K562 (cell line): ENCODE data around the gene REC8. TPM values are rescaled to one million over a fixed set of nuclear protein-coding genes. Genes with fewer than 3 reads are reported as not detected.
A peak's percentile ranks its signal among the peaks of the same experiment; 100 is the strongest.

Experiments used
- ATF4 ChIP-seq: fragments of 450-650 bp; formaldehyde crosslinking; IDR thresholded peaks from 2 replicates; pipeline ENCODE4 v1.4.0; 2022; ENCODE audit warnings: mild to moderate bottlenecking, moderate library complexity
- BHLHE40 ChIP-seq: IDR thresholded peaks from 2 replicates; pipeline ENCODE4 v1.6.1; 2011; ENCODE audit warnings: low read length, improper control_type of control experiment
- CCNT2 ChIP-seq: IDR thresholded peaks from 2 replicates; pipeline ENCODE4 v1.6.1; 2011; ENCODE audit warnings: borderline replicate concordance, low read depth, mild to moderate bottlenecking, moderate library complexity, mixed read lengths, low read length; ENCODE audit not compliant: insufficient read length; ENCODE audit errors: extremely low read depth
- CHD7 ChIP-seq: fragments of 200-600 bp; sonication (generic); IDR thresholded peaks from one replicate; pipeline ENCODE4 v1.6.1; 2012; ENCODE audit warnings: mild to moderate bottlenecking, low read depth, low read length, inconsistent platforms
- ESRRA ChIP-seq: fragments of 450-650 bp; IDR thresholded peaks from 2 replicates; pipeline ENCODE4 v1.6.1; 2014; ENCODE audit warnings: low read depth, mild to moderate bottlenecking, moderate library complexity, borderline replicate concordance
- NFXL1 ChIP-seq: fragments of 450-650 bp; formaldehyde crosslinking; IDR thresholded peaks from 2 replicates; pipeline ENCODE4 v1.4.0; 2021; ENCODE audit warnings: mild to moderate bottlenecking
- TBL1XR1 ChIP-seq, 2 experiments: IDR thresholded peaks; 2 replicates each; pipeline ENCODE4 v1.6.1; 2012; ENCODE audit warnings: improper control_type of control experiment in 2 of 2, low read length in 2 of 2, mild to moderate bottlenecking in 1 of 2
- ZBTB9 ChIP-seq: fragments of 450-650 bp; formaldehyde crosslinking; IDR thresholded peaks from 2 replicates; pipeline ENCODE4 v1.4.0; 2020; ENCODE audit warnings: mild to moderate bottlenecking, moderate library complexity
- ZFP91 ChIP-seq: sonication (generic); formaldehyde crosslinking; IDR thresholded peaks from 2 replicates; pipeline ENCODE4 v1.8.0; 2022; ENCODE audit warnings: mild to moderate bottlenecking, missing genetic modification reagents
- ZNF253 ChIP-seq: fragments of 250-450 bp; sonication (Bioruptor Pico); conservative IDR thresholded peaks from 2 replicates; pipeline ENCODE4 v1.6.1; 2021; ENCODE audit warnings: mild to moderate bottlenecking
- ZNF444 ChIP-seq: fragments of 250-450 bp; sonication (Bioruptor Pico); IDR thresholded peaks from 2 replicates; pipeline ENCODE4 v1.4.0; 2020; ENCODE audit warnings: mild to moderate bottlenecking, moderate library complexity
- polyA plus RNA-seq, 8 experiments: library from polyadenylated mRNA; depleted of rRNA in 4 of 8; stranded (reverse) in 5 of 8; unstranded in 3 of 8; fragments of >200 nt; fragmentation: Nextera tagmentation in 2 of 8; fragmentation: Illumina TruSeq in 1 of 8; extraction: Ambion mirVana in 2 of 8; extraction: Trizol in 1 of 8; gene quantifications; 2 replicates each; pipeline versions ENCODE4 v1.2.1 to v1.2.3, GENCODE V29; 2011 to 2014; ENCODE audit warnings: inconsistent platforms in 1 of 8, missing spikeins in 1 of 8
- total RNA-seq, 7 experiments: library from RNA; depleted of rRNA in 6 of 7; stranded (reverse); fragments of >200 nt in 6 of 7; fragmentation: Illumina TruSeq in 2 of 7; extraction: Trizol in 2 of 7; gene quantifications; 2 replicates each; pipeline versions ENCODE4 v1.2.1 to v1.2.3, GENCODE V29; 2011 to 2021; ENCODE audit warnings: low replicate concordance in 1 of 7

Gene REC8
- total and polyA plus RNA-seq, 9 of the 15 experiments (the other 6 are each of a cell fraction or from before 2014, with no cell fraction given): 0.11 to 2.5 (median 0.85) TPM

- TF ChIP-seq ZBTB9 (CRISPR knock-in tag) (peak; percentile 72), ZFP91 (no peak), ZNF253 (CRISPR knock-in tag) (no peak), NFXL1 (CRISPR knock-in tag) (no peak), TBL1XR1 (IDR thresholded peaks at IDR 0.05; ENCODE audit: low read length in 2 of 2) (no peak), ESRRA (peak; percentile 76; the same call in 1 of the 2 replicates), ATF4 (CRISPR knock-in tag) (0 out of 2 replicates have a peak, but pooled peaks have one; percentile 10), CHD7 (no peak), BHLHE40 (no peak), ZNF444 (CRISPR knock-in tag) (no peak), CCNT2 (peak; percentile 8)
Observed at GRCh38 chr14:24195186-24196070, 23.5 kb downstream of the REC8 start, which contains the start of gene TM9SF1 (continued).
